ENCODE data around the gene IAH1. TPM values are rescaled to one million over a fixed set of nuclear protein-coding genes. Genes with fewer than 3 reads are reported as not detected.

IAH1 gene
- total RNA-seq, 1 donor from 2014 or later: 45.6 TPM

DNA sequence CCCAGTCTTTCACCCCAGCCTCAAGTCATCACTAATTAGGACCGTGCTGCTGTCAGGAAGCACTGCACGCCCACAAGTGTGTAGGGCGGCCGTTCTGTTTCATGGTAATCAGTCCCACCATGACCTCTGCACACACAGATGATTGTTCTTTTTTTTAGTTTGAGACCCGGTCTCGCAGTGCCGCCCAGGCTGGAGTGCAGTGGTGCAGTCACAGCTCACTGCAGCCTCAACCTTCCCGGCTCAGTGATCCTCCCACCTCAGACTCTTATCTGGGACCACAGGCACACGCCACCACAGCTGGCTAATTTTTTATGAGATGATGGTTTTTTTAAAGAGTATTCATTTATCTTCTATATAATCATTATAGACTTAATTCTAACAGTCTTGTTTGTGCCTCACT, 1.8 kb upstream of the IAH1 start:
- no peak overlapping the region for H3K27ac ChIP-seq
- peaks cover 5% of the 10 kb centered on the region for H3K4me1 Mint-ChIP-seq
- no peak overlapping the region for H3K4me3 Mint-ChIP-seq
- peaks cover 28% of the 10 kb centered on the region for H3K27me3 ChIP-seq
- H3K36me3 Mint-ChIP-seq: peaks cover 27% of the 10 kb centered on the region
- peaks cover 5% of the 10 kb centered on the region for H4K20me1 ChIP-seq (ENCODE audit: low read depth)
- TF ChIP-seq EZH2 (IDR thresholded peaks at IDR 0.05) (no peak), EZH2phosphoT487 (IDR thresholded peaks at IDR 0.05) (no peak)
- TF ChIP-seq, protein P1, sequence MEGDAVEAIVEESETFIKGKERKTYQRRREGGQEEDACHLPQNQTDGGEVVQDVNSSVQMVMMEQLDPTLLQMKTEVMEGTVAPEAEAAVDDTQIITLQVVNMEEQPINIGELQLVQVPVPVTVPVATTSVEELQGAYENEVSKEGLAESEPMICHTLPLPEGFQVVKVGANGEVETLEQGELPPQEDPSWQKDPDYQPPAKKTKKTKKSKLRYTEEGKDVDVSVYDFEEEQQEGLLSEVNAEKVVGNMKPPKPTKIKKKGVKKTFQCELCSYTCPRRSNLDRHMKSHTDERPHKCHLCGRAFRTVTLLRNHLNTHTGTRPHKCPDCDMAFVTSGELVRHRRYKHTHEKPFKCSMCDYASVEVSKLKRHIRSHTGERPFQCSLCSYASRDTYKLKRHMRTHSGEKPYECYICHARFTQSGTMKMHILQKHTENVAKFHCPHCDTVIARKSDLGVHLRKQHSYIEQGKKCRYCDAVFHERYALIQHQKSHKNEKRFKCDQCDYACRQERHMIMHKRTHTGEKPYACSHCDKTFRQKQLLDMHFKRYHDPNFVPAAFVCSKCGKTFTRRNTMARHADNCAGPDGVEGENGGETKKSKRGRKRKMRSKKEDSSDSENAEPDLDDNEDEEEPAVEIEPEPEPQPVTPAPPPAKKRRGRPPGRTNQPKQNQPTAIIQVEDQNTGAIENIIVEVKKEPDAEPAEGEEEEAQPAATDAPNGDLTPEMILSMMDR (IDR thresholded peaks at IDR 0.05): no peak
- peaks cover 26% of the 10 kb centered on the region for H3F3A ChIP-seq (ENCODE audit: low read depth)
- no peaks in the 10 kb centered on the region for H3K4me1 ChIP-seq
- H3K9me3 Mint-ChIP-seq: no peaks in the 10 kb centered on the region
- no peak overlapping the region for H3K4me3 ChIP-seq
- H3K27ac Mint-ChIP-seq: no peak overlapping the region
- peaks cover 4% of the 10 kb centered on the region for H3K36me3 ChIP-seq
- no peaks in the 10 kb centered on the region for H3K79me2 ChIP-seq (ENCODE audit: low read depth)
- H2AFZ ChIP-seq (replicated peaks): no peak overlapping the region
- DNase-seq (ENCODE audit: low spot score): no peak
- peaks cover 6% of the 10 kb centered on the region for H3K27me3 Mint-ChIP-seq (ENCODE audit: insufficient read depth, low read depth)
- no peak overlapping the region for H3K9ac ChIP-seq
- no peak overlapping the region for H3K4me2 ChIP-seq
- H3K9me3 ChIP-seq (ENCODE audit: low read depth): no peaks in the 10 kb centered on the region

DNA sequence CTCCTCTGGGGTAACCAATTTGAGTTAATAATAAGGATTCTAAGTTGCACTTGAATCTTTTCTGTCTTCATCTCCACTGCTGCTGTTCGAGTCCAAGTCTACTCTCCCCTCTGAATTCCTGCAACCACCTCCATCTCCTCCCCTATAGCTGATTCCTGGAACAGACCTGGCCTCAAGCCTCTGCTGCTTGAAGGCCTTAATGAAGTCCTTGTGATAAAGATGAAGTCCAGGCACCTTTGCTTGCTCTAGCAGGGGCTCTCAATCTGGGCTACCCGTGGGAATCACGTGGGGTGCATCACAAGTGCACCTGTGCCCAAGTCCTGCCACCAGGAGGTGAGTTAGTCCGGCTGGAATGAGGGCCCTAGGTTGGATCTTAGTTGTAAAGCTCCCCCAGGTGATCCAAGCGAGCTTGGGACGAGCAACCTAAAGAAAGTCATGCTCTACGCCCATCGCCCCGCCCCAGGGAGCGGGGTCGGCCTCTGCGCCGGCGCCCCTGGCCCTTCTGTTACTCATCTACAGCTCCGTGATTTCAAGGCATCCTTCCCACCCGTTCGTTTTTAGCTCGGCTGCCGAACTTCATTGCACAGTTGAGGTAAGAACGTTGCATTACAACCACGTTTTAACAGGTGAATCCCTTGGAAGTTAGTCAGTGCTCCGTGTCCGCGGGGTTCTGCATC, 905 bp upstream of the IAH1 start:
- Histone ChIP-seq H4K20me1 (ENCODE audit: low read depth) (peaks cover 5% of the 10 kb centered on the region), H3K4me1 (no peaks in the 10 kb centered on the region), H3F3A (ENCODE audit: low read depth) (peaks cover 26% of the 10 kb centered on the region), H3K36me3 (peaks cover 4% of the 10 kb centered on the region), H3K4me3 (peak overlapping the region; percentile 63), H3K27me3 (peaks cover 28% of the 10 kb centered on the region), H3K9me3 (ENCODE audit: low read depth) (no peaks in the 10 kb centered on the region), H3K9ac (no peak overlapping the region), H3K27ac (no peak overlapping the region), H3K4me2 (peak overlapping the region; percentile 90), H3K79me2 (ENCODE audit: low read depth) (no peaks in the 10 kb centered on the region), H2AFZ (replicated peaks) (peak overlapping the region; percentile 89)
- peak overlapping the region; percentile 1 for H3K4me3 Mint-ChIP-seq
- H3K27ac Mint-ChIP-seq: no peak overlapping the region
- DNase-seq (ENCODE audit: low spot score): peak; percentile 31
- H3K36me3 Mint-ChIP-seq: peaks cover 27% of the 10 kb centered on the region
- TF ChIP-seq, protein P1 (IDR thresholded peaks at IDR 0.05): no peak
- TF ChIP-seq EZH2 (IDR thresholded peaks at IDR 0.05) (no peak), EZH2phosphoT487 (IDR thresholded peaks at IDR 0.05) (no peak)
- H3K9me3 Mint-ChIP-seq: no peaks in the 10 kb centered on the region
- peaks cover 6% of the 10 kb centered on the region for H3K27me3 Mint-ChIP-seq (ENCODE audit: insufficient read depth, low read depth)
- H3K4me1 Mint-ChIP-seq: peaks cover 5% of the 10 kb centered on the region

DNA sequence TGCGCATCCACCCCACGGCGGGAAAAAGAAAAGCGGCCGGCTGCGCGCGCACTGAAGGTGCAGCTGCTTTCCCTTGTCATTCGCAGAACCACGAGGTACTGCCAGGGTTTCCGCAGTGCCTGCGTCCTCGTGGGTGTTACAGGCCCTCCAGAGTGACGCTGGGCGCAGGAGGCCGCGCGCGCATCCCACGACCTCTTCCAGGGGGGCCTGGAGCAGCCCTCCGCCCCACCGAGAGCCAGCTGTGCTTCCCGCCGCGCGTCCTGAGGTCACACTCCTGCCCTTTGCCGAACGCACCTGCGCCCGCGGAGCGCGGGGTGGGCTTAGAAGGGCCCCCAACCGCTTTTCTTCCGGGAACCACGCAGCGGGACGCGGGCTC, 378 bp upstream of the IAH1 start:
- Histone ChIP-seq H3K4me3 (peak overlapping the region; percentile 63), H3K27ac (no peak overlapping the region), H3K9ac (no peak overlapping the region), H3K9me3 (ENCODE audit: low read depth) (no peaks in the 10 kb centered on the region), H3K4me2 (peak overlapping the region; percentile 90), H2AFZ (replicated peaks) (peak overlapping the region; percentile 89), H3K4me1 (no peaks in the 10 kb centered on the region), H3K36me3 (peaks cover 4% of the 10 kb centered on the region), H3K27me3 (peaks cover 28% of the 10 kb centered on the region), H3F3A (ENCODE audit: low read depth) (peaks cover 26% of the 10 kb centered on the region), H3K79me2 (ENCODE audit: low read depth) (no peaks in the 10 kb centered on the region), H4K20me1 (ENCODE audit: low read depth) (peaks cover 5% of the 10 kb centered on the region)
- H3K4me1 Mint-ChIP-seq: peaks cover 5% of the 10 kb centered on the region
- TF ChIP-seq, protein P1 (IDR thresholded peaks at IDR 0.05): no peak
- TF ChIP-seq EZH2 (IDR thresholded peaks at IDR 0.05) (no peak), EZH2phosphoT487 (IDR thresholded peaks at IDR 0.05) (no peak)
- H3K9me3 Mint-ChIP-seq: no peaks in the 10 kb centered on the region
- peaks cover 27% of the 10 kb centered on the region for H3K36me3 Mint-ChIP-seq
- peak; percentile 28 for DNase-seq (ENCODE audit: low spot score)
- H3K27ac Mint-ChIP-seq: no peak overlapping the region
- H3K27me3 Mint-ChIP-seq (ENCODE audit: insufficient read depth, low read depth): peaks cover 6% of the 10 kb centered on the region
- H3K4me3 Mint-ChIP-seq: peak overlapping the region; percentile 1

All from neural progenitor cell (in vitro differentiated cells).